Calu3 (cell line): ENCODE measurements around the gene PLK5. TPM values are rescaled to one million over a fixed set of nuclear protein-coding genes. Genes with fewer than 3 reads are reported as not detected.
A peak's percentile ranks its signal among the peaks of the same experiment; 100 is the strongest.
"Not testable (repeated sequence)": the region's sequence is repeated elsewhere in the genome, so short reads cannot be mapped to it uniquely, and the experiment has no call there.

ENCODE experiments used
- BruUV-seq: library from RNA; stranded (reverse); fragments of 400-500 nt; replicated peaks from 2 replicates; lab custom pipeline; 2021; lab: Mats Ljungman, UMichigan
- CTCF ChIA-PET: fragments of 300-600 bp; sonication (Branson Sonifier 250); formaldehyde crosslinking; loops from one replicate; lab custom pipeline; 2022; ENCODE audit warnings: antibody characterized with exemption; lab: Charles Lee
- DNase-seq: peaks from one replicate; pipeline ENCODE4 v3.0.0; 2022
- H3K27ac Mint-ChIP-seq: one replicate; pipeline ENCODE4 v1.8.0; 2022; ENCODE audit warnings: mixed read lengths; ENCODE audit not compliant: unreplicated experiment
- H3K27me3 Mint-ChIP-seq: one replicate; pipeline ENCODE4 v1.8.0; 2022; ENCODE audit warnings: mixed read lengths; ENCODE audit not compliant: unreplicated experiment
- H3K36me3 Mint-ChIP-seq: one replicate; pipeline ENCODE4 v1.8.0; 2022; ENCODE audit warnings: mild to moderate bottlenecking, moderate library complexity, mixed read lengths; ENCODE audit not compliant: insufficient read depth, unreplicated experiment
- H3K4me1 Mint-ChIP-seq: one replicate; pipeline ENCODE4 v1.8.0; 2022; ENCODE audit warnings: mild to moderate bottlenecking, low read depth, mixed read lengths; ENCODE audit not compliant: unreplicated experiment
- H3K4me3 Mint-ChIP-seq: one replicate; pipeline ENCODE4 v1.8.0; 2022; ENCODE audit warnings: mild to moderate bottlenecking, low read depth, moderate library complexity, mixed read lengths; ENCODE audit not compliant: unreplicated experiment
- H3K9me3 Mint-ChIP-seq: one replicate; pipeline ENCODE4 v1.8.0; 2022; ENCODE audit warnings: low read depth, mixed read lengths; ENCODE audit not compliant: unreplicated experiment
- intact Hi-C: fragments of 100-400 bp; cut with micrococcal nuclease; formaldehyde crosslinking; loops from one replicate; pipeline ENCODE4 v1.10.0; 2022; ENCODE audit not compliant: unreplicated experiment
- total RNA-seq: library from RNA; stranded (reverse); gene quantifications from 2 replicates; pipeline ENCODE4 v1.2.3, GENCODE V29; 2022
- TF ChIP-seq, protein P1 (sequence below): fragments of 200-600 bp; IDR thresholded peaks from one replicate; pipeline ENCODE4 v1.8.0; 2022; ENCODE audit warnings: antibody characterized with exemption; ENCODE audit not compliant: unreplicated experiment

PLK5 gene
- total RNA-seq, 1 experiment from 2014 or later, result not detected

DNA sequence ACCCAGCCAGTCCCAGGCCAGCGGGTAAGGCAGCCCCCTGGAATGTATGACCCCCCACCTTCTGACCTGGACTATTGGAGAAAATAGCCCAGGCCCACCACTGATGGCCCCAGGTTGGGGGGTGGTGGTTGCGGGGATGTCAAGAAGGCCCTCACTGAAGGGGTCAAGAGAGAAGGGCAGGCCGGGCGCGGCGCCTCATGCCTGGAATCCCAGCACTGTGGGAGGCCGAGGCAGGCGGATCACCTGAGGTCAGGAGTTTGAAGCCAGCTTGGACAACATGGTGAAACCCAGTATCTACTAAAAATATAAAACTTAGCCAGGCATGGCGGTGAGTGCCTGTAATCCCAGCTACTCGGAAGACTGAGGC is 9.6 kb upstream of the PLK5 start:
- Mint-ChIP-seq H3K27ac (no peak overlapping the region), H3K4me1 (no peaks in the 10 kb centered on the region), H3K9me3 (no peaks in the 10 kb centered on the region)

DNA sequence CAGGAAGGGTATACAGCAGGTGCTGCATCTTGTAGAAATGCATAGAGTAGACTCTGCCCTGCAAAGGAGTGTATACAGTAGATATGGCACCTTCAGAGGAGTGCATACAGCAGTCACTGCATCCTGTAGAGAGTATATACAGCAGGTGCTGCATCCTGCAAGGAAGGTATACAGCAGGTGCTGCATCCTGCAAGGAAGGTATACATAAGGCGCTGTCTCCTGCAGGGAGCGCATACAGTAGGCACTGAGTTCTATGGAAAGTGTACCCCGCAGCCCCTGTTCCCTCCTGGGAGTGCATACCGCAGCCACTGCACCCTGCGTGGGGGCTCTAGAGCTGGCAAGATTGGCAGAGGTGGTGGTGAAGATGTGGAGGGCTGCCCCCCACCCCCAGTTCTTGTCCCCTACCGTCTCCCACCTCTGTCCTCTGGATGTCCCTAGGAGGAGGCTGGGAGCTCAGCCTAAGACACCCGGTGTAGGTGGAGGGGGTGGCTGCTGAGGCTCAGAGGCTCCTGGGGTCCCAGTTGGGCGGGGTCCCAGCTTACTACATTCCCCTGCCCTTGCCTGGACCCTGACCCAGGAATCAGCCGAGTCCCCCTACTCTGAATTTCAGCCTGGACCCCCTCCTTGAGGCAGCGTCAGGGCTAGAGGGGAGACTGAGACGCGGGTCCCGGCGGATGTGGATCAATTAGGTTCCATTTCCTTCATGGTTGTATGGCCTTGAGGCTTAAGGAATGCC is 8.7 kb upstream of the PLK5 start:
- Mint-ChIP-seq H3K36me3 (peaks cover 8% of the 10 kb centered on the region), H3K4me3 (no peak overlapping the region), H3K27me3 (peaks cover 5% of the 10 kb centered on the region), H3K4me1 (no peaks in the 10 kb centered on the region), H3K9me3 (no peaks in the 10 kb centered on the region), H3K27ac (no peak overlapping the region)
- no peak for DNase-seq
- intact Hi-C loops, result no loop called here
- TF ChIP-seq, protein P1, sequence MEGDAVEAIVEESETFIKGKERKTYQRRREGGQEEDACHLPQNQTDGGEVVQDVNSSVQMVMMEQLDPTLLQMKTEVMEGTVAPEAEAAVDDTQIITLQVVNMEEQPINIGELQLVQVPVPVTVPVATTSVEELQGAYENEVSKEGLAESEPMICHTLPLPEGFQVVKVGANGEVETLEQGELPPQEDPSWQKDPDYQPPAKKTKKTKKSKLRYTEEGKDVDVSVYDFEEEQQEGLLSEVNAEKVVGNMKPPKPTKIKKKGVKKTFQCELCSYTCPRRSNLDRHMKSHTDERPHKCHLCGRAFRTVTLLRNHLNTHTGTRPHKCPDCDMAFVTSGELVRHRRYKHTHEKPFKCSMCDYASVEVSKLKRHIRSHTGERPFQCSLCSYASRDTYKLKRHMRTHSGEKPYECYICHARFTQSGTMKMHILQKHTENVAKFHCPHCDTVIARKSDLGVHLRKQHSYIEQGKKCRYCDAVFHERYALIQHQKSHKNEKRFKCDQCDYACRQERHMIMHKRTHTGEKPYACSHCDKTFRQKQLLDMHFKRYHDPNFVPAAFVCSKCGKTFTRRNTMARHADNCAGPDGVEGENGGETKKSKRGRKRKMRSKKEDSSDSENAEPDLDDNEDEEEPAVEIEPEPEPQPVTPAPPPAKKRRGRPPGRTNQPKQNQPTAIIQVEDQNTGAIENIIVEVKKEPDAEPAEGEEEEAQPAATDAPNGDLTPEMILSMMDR, result no peak
- BruUV-seq, result no TSS peak
- CTCF ChIA-PET, result no interaction called here

More for the DNA sequence above, 9.6 kb upstream of the PLK5 start:
- peaks cover 8% of the 10 kb centered on the region for H3K36me3 Mint-ChIP-seq
- TF ChIP-seq, protein P1, result no peak
- peaks cover 7% of the 10 kb centered on the region for H3K27me3 Mint-ChIP-seq
- CTCF ChIA-PET, result no interaction called here
- no peak for DNase-seq
- peak overlapping the region; percentile 37 for H3K4me3 Mint-ChIP-seq
- intact Hi-C loops, result no loop called here
- no TSS peak for BruUV-seq

DNA sequence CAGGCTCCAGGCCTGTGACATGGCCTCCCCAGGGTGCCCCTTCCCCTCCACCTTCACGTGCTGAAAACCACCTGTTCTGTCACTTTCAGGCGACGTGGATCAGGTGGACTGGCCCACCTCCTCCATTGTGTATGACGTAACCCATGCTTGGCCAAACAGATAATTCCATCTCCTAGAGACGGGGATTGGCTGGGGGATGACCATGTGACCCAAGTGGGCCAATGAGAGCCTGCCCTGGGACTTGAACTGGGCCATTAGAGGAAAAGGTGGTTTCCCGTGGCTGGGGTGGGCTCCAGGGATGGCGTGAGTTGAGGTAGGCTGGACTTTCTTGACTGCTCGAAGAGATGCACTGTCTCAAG is 7.5 kb upstream of the PLK5 start:
- intact Hi-C loops, result no loop called here
- H3K27me3 Mint-ChIP-seq, result no peaks in the 10 kb centered on the region
- CTCF ChIA-PET, result no interaction called here
- H3K9me3 Mint-ChIP-seq, result no peaks in the 10 kb centered on the region
- no peak for DNase-seq
- no TSS peak for BruUV-seq
- no peak overlapping the region for H3K4me3 Mint-ChIP-seq
- H3K27ac Mint-ChIP-seq, result no peak overlapping the region
- no peaks in the 10 kb centered on the region for H3K4me1 Mint-ChIP-seq
- peaks cover 8% of the 10 kb centered on the region for H3K36me3 Mint-ChIP-seq
- TF ChIP-seq, protein P1, result no peak

DNA sequence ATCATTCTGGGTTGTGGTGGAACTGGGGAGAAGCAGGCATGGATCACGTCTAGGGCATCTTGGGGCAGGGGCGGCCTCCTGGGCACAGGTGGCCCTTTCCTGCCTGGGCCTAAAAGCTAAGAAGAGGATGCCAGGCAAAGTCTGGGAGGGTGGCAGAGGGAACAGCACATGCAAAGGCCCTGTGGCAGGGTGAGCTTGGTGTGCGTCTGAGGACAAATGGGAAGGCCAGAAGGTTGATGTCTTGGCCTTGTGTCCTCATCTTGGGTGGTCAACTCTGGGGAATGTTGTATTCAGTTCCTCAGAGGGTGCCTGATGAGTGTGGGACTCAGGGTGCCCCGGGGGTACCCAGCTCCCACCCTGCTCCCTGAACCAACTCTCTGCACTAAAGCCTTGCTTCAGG is 5.4 kb upstream of the PLK5 start:
- no peaks in the 10 kb centered on the region for H3K27me3 Mint-ChIP-seq
- H3K4me1 Mint-ChIP-seq, result no peaks in the 10 kb centered on the region
- TF ChIP-seq, protein P1, result no peak
- CTCF ChIA-PET, result interaction anchor here (0.7 kb wide), 1 partner anchor 52 kb away, joined by 6 read pairs; no protein-coding TSS in a partner anchor
- intact Hi-C loops, result no loop called here
- no peaks in the 10 kb centered on the region for H3K9me3 Mint-ChIP-seq
- DNase-seq, result no peak
- no peak overlapping the region for H3K27ac Mint-ChIP-seq
- H3K4me3 Mint-ChIP-seq, result no peak overlapping the region
- no TSS peak for BruUV-seq
- no peaks in the 10 kb centered on the region for H3K36me3 Mint-ChIP-seq

DNA sequence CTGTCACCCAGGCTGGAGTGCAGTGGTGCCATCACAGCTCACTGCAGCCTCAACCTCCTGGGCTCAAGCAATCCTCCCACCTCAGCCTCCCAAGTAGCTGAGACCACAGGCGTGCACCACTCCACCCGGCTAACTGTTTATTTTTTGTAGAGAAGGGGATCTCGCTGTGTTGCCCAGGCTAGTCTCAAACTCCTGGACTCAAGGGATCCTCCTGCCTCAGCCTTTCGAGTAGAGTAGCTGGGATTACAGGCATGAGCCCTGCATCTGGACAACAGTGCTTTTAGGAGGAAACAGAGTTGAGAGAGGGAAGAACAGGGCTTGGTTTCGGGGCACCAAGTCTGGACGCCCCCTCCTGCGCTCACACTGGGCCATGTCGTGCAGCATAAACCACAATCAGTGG is 4.1 kb upstream of the PLK5 start:
- H3K4me3 Mint-ChIP-seq, BruUV-seq, H3K9me3 Mint-ChIP-seq, H3K27ac Mint-ChIP-seq, CTCF ChIA-PET, H3K4me1 Mint-ChIP-seq, H3K36me3 Mint-ChIP-seq, intact Hi-C loops, DNase-seq: not testable (repeated sequence)
- H3K27me3 Mint-ChIP-seq, result peaks cover 11% of the 10 kb centered on the region
